ENCODE data around the gene ZFP42. TPM values are rescaled to one million over a fixed set of nuclear protein-coding genes. Genes with fewer than 3 reads are reported as not detected.

Gene ZFP42
- total and polyA plus RNA-seq, 2 donors (not counting 1 experiment from before 2014, with no cell fraction given), result not detected

DNA sequence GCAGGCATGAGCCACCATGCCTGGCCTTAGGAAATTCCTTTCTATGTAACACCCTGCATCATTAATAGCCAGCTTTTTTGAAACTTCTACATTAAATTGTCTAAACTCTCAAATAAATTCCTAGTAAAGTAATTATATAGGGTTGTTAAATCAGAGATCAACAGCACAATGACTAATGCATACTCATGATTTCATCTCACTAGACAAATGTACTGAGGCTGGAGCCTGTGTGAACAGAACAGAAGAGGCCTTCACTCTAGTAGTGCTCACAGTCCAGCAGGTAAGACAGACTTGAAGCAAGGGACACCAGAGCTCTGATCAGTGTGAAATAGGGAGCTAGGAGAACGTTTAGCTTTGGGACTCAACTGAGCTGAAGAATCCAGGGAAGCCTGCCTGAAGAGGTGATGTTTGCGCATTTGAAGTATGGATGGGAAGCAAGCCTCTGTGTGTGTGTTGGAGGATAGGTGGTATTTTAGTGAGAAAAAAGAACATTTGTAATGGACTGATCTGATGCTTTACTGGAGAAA, 3.9 kb downstream of the ZFP42 start:
- Mint-ChIP-seq H3K9me3 (ENCODE audit: insufficient read depth) (peaks cover 9% of the 10 kb centered on the region), H3K4me3 (no peak overlapping the region), H3K27me3 (peaks cover 3% of the 10 kb centered on the region), H3K4me1 (no peaks in the 10 kb centered on the region), H3K27ac (no peak overlapping the region)
- Histone ChIP-seq H3K9me3 (ENCODE audit: control extremely low read depth in 1 of 3, control insufficient read depth in 2 of 3, insufficient read depth in 1 of 3, low read length in 2 of 3) (peaks cover 0 to 30% (median 3%) of the 10 kb centered on the region in 3 donors), H3K27me3 (replicated peaks in 1 of 4; ENCODE audit: control extremely low read depth in 1 of 4, control insufficient read depth in 3 of 4, insufficient read depth in 4 of 4, low read length in 3 of 4) (peaks cover 0 to 3% (median 0%) of the 10 kb centered on the region in 4 experiments), H3K4me2 (replicated peaks; ENCODE audit: low read depth, low read length, poor library complexity, severe bottlenecking) (no peak overlapping the region), H2AFZ (ENCODE audit: insufficient read depth, low read depth, low read length, poor library complexity, severe bottlenecking) (no peak overlapping the region), H3K36me3 (replicated peaks in 1 of 2; ENCODE audit: control extremely low read depth in 1 of 2, control insufficient read depth in 1 of 2, extremely low read depth in 1 of 2, insufficient read depth in 2 of 2, low read length in 1 of 2) (no peaks in the 10 kb centered on the region), H4K20me1 (ENCODE audit: control insufficient read depth, insufficient read depth, low read length, poor library complexity, severe bottlenecking) (no peaks in the 10 kb centered on the region), H3K9ac (ENCODE audit: low read length) (no peak overlapping the region), H3K79me2 (ENCODE audit: control insufficient read depth, insufficient read depth, low read length) (no peaks in the 10 kb centered on the region), H3K27ac (ENCODE audit: low read length in 2 of 2) (no peak overlapping the region), H3K4me1 (ENCODE audit: control insufficient read depth in 2 of 2, insufficient read depth in 2 of 2, low read length in 2 of 2) (no peaks in the 10 kb centered on the region), H3K4me3 (ENCODE audit: control extremely low read depth in 1 of 5, extremely low read depth in 1 of 5, insufficient read depth in 1 of 5, low read depth in 2 of 5, low read length in 4 of 5) (no peak overlapping the region)
- ChIA-PET CTCF (no interaction called here), POLR2A (no interaction called here)
- no peak for ATAC-seq (ENCODE audit: low read depth)
- 75% methylated on average over 2 of the region's 2 CpGs for WGBS (ENCODE audit: insufficient coverage)
- TF ChIP-seq, protein P1, sequence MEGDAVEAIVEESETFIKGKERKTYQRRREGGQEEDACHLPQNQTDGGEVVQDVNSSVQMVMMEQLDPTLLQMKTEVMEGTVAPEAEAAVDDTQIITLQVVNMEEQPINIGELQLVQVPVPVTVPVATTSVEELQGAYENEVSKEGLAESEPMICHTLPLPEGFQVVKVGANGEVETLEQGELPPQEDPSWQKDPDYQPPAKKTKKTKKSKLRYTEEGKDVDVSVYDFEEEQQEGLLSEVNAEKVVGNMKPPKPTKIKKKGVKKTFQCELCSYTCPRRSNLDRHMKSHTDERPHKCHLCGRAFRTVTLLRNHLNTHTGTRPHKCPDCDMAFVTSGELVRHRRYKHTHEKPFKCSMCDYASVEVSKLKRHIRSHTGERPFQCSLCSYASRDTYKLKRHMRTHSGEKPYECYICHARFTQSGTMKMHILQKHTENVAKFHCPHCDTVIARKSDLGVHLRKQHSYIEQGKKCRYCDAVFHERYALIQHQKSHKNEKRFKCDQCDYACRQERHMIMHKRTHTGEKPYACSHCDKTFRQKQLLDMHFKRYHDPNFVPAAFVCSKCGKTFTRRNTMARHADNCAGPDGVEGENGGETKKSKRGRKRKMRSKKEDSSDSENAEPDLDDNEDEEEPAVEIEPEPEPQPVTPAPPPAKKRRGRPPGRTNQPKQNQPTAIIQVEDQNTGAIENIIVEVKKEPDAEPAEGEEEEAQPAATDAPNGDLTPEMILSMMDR (IDR thresholded peaks at IDR 0.05), result no peak
- no peak for TF ChIP-seq EZH2 (IDR thresholded peaks at IDR 0.05; ENCODE audit: borderline replicate concordance, insufficient read depth, low read depth, low read length, poor library complexity, severe bottlenecking)
- no peak for DNase-seq
- intact Hi-C loops (cut with micrococcal nuclease), result no loop called here

DNA sequence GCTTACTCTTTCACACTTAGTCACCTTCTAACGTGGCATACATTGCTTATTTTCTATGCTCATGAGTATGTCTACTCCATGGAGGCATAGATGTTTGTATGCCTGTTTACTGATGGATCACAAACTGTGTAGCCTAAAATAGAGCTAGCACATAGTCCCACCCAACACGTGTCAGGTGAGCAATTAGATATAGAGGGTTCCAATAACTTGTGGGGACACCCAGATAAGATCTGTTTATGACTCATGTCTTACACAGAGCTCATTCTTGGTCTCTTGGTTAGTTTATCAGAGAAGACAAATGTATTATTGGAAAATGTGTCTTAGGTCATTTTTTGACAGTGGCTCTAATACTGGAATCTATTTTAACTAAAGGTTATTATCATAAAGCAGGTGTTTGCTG, 6.8 kb downstream of the ZFP42 start:
- no peak overlapping the region for H3K4me3 ChIP-seq (ENCODE audit: control extremely low read depth in 1 of 5, extremely low read depth in 1 of 5, insufficient read depth in 1 of 5, low read depth in 2 of 5, low read length in 4 of 5)
- intact Hi-C loops (cut with micrococcal nuclease), result no loop called here
- no peaks in the 10 kb centered on the region for H3K4me1 ChIP-seq (ENCODE audit: control insufficient read depth in 2 of 2, insufficient read depth in 2 of 2, low read length in 2 of 2)
- H3K4me2 ChIP-seq (replicated peaks; ENCODE audit: low read depth, low read length, poor library complexity, severe bottlenecking), result no peak overlapping the region
- H3K9me3 Mint-ChIP-seq (ENCODE audit: insufficient read depth), result peaks cover 12% of the 10 kb centered on the region
- no peak overlapping the region for H3K4me3 Mint-ChIP-seq
- ATAC-seq (ENCODE audit: low read depth), result no peak
- no peaks in the 10 kb centered on the region for H3K36me3 ChIP-seq (replicated peaks in 1 of 2; ENCODE audit: control extremely low read depth in 1 of 2, control insufficient read depth in 1 of 2, extremely low read depth in 1 of 2, insufficient read depth in 2 of 2, low read length in 1 of 2)
- no peak overlapping the region for H2AFZ ChIP-seq (ENCODE audit: insufficient read depth, low read depth, low read length, poor library complexity, severe bottlenecking)
- H3K27me3 ChIP-seq (replicated peaks in 1 of 4; ENCODE audit: control extremely low read depth in 1 of 4, control insufficient read depth in 3 of 4, insufficient read depth in 4 of 4, low read length in 3 of 4), result no peaks in the 10 kb centered on the region
- DNase-seq, result no peak
- ChIA-PET CTCF (no interaction called here), POLR2A (no interaction called here)
- no peak overlapping the region for H3K27ac Mint-ChIP-seq
- H3K9me3 ChIP-seq (ENCODE audit: control extremely low read depth in 1 of 3, control insufficient read depth in 2 of 3, insufficient read depth in 1 of 3, low read length in 2 of 3), result peaks cover 0 to 17% (median 3%) of the 10 kb centered on the region in 3 donors
- H3K4me1 Mint-ChIP-seq, result no peaks in the 10 kb centered on the region
- H3K27ac ChIP-seq (ENCODE audit: low read length in 2 of 2), result no peak overlapping the region
- TF ChIP-seq, protein P1 (IDR thresholded peaks at IDR 0.05), result no peak
- TF ChIP-seq EZH2 (IDR thresholded peaks at IDR 0.05; ENCODE audit: borderline replicate concordance, insufficient read depth, low read depth, low read length, poor library complexity, severe bottlenecking), result no peak
- no CpG with 5 or more reads among the region's 2 CpGs for whole genome bisulfite sequencing (ENCODE audit: insufficient coverage)
- no peaks in the 10 kb centered on the region for H4K20me1 ChIP-seq (ENCODE audit: control insufficient read depth, insufficient read depth, low read length, poor library complexity, severe bottlenecking)
- no peak overlapping the region for H3K9ac ChIP-seq (ENCODE audit: low read length)
- peaks cover 3% of the 10 kb centered on the region for H3K27me3 Mint-ChIP-seq
- no peaks in the 10 kb centered on the region for H3K79me2 ChIP-seq (ENCODE audit: control insufficient read depth, insufficient read depth, low read length)

Measured in B cell (primary cell).